ENCODE data around the gene ZNF784.

ZNF784 gene

DNA sequence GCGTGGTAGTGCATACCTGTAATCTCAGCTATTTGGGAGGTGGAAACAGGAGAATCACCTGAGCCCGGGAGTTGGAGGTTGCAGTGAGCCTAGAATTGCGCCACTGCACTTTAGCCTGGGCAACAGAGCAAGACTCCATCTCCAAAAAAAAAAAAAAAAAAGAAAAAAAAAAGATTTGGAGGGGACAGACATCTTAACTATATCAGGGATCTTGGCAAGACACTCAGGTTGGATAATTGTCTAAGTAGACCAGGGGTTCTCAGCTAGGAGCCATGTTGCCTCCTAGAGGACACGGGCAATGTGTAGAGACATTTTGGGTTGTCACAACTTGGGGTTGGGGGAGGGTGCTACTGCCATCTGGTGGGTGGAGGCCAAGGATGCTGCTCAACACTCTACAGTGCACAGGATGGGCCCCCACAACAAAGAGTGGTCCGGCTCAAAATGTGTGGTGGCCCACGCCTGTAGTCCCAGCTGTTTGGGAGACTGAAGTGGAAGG is 14.5 kb upstream of the ZNF784 start:
- DNase-seq (ENCODE audit: low spot score), result peak; percentile 73
- H3K27ac ChIP-seq, result no peak overlapping the region

DNA sequence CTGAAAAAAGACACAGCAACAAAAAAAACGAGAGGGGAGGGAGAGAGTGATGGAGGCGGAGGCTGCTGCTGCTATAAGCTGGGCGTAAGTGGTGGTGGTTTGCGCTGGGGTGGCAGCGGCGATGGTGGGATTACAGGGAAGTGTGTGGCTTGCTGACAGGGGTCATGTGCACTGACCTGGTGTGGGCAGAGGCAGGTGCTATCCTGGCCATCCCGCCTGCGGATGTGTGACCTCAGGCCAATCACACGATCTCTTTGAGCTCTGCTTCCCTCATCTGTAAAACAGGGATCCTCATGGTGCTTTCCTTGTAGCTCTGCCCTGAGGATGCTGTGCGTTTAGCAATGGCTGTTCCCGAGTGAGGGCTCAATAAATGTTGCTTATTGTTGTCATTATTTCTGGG is 13.2 kb upstream of the ZNF784 start:
- no peak for DNase-seq (ENCODE audit: low spot score)
- H3K27ac ChIP-seq, result no peak overlapping the region
- TF ChIP-seq, protein P1, sequence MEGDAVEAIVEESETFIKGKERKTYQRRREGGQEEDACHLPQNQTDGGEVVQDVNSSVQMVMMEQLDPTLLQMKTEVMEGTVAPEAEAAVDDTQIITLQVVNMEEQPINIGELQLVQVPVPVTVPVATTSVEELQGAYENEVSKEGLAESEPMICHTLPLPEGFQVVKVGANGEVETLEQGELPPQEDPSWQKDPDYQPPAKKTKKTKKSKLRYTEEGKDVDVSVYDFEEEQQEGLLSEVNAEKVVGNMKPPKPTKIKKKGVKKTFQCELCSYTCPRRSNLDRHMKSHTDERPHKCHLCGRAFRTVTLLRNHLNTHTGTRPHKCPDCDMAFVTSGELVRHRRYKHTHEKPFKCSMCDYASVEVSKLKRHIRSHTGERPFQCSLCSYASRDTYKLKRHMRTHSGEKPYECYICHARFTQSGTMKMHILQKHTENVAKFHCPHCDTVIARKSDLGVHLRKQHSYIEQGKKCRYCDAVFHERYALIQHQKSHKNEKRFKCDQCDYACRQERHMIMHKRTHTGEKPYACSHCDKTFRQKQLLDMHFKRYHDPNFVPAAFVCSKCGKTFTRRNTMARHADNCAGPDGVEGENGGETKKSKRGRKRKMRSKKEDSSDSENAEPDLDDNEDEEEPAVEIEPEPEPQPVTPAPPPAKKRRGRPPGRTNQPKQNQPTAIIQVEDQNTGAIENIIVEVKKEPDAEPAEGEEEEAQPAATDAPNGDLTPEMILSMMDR (IDR thresholded peaks at IDR 0.05), result no peak
- H3K4me3 ChIP-seq, result no peak overlapping the region

More for the DNA sequence above, 14.5 kb upstream of the ZNF784 start:
- no peak overlapping the region for H3K4me3 ChIP-seq
- TF ChIP-seq, protein P1 (IDR thresholded peaks at IDR 0.05), result no peak

DNA sequence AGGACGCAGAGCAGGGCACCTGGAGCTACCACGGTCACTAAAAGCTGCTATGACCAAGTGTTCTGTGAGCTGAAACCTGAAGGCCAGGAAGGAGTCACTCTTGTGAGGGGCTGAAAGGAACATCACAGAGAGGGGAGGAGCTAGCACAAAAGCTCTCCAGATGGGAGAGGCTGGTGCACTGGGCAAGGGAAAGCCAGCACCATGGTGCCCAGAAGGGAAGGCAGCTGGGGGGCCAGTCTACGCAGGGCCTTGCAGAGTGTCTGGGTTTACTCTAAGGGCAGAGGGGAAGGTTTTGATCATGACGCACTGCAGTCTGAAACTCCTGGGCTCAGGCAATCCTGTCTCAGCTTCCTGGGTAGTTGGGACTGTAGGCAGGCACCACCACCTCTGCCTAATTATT is 12.4 kb upstream of the ZNF784 start:
- DNase-seq (ENCODE audit: low spot score), result peak; percentile 69

DNA sequence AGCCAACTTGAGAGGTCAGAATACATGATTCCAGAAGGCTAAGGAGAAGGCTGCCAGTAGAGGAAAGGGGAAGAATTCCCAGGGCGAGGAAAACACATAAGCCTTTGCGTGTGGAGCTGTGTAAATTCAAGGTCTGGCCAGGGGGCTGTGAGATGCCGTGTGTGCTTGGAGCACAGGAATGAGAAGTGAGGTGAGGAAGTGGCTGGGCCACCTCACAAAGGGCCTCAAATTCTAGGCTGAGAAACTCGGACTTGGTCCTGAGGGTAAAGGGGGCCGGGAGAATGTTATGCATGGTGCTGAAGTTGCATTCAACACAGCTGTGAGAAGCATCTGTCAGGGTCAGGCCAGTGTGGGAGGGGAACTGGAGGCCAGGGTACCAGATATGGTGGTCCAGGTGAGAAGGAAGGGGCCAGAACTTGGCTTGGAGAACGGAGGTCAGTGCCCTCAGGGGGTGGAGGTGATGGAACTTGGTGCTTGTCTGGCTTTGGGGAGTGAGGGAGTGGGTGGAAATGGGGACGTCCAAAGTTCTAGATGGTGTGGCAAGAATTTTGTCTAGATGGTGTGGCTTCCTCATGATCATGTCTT is 11.6 kb upstream of the ZNF784 start:
- no peak for DNase-seq (ENCODE audit: low spot score)
- Histone ChIP-seq H3K27ac (peak overlapping the region; percentile 98), H3K4me3 (peak overlapping the region; percentile 87)
- TF ChIP-seq, protein P1 (IDR thresholded peaks at IDR 0.05), result no peak

More for the DNA sequence above, 12.4 kb upstream of the ZNF784 start:
- peak overlapping the region; percentile 87 for H3K4me3 ChIP-seq
- H3K27ac ChIP-seq, result peak overlapping the region in 1 of 2 donors; percentile 98
- TF ChIP-seq, protein P1 (IDR thresholded peaks at IDR 0.05), result no peak

DNA sequence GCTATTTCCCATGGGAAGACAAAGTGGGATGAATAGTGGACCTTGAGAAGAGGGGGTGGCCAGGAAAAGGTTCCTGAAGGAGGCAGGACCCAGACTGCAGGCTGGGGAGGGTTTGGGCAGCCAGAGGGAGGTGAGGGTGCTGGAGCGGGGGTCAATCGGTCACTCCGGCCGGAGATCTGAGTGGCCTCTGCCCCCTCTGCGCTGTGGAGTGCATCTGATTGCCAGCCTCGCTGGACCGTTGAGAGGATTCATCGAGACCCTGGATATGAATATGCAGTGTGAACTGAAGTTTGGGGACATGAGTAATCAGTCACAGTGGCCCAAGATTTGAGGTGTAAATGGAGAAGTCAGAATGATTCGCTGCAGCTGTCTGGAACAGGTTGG is 11.0 kb upstream of the ZNF784 start:
- peak; percentile 70 for DNase-seq (ENCODE audit: low spot score)
- TF ChIP-seq, protein P1 (IDR thresholded peaks at IDR 0.05), result no peak

DNA sequence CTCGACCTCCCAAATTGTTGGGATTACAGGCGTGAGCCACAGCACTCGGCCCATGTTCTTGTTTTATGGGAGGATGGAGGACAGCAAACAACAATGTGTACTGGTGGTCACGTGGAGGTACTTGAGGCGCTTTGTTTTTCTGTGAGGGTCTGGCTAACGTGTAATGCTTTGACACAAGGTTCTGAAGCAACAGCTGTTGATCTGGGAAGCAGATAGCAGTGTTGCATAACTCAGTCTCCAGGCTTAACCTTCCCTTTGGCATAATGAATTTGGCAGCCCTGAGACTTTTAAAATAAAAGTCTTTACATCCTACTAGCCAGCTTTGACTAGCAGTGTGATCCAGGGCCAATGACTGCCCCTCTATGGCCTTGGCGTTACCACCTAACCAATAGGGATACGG is 9.5 kb upstream of the ZNF784 start:
- Histone ChIP-seq H3K4me3 (no peak overlapping the region), H3K27ac (no peak overlapping the region)

More for the DNA sequence above, 11.0 kb upstream of the ZNF784 start:
- Histone ChIP-seq H3K27ac (peak overlapping the region; percentile 98), H3K4me3 (peak overlapping the region; percentile 87)

DNA sequence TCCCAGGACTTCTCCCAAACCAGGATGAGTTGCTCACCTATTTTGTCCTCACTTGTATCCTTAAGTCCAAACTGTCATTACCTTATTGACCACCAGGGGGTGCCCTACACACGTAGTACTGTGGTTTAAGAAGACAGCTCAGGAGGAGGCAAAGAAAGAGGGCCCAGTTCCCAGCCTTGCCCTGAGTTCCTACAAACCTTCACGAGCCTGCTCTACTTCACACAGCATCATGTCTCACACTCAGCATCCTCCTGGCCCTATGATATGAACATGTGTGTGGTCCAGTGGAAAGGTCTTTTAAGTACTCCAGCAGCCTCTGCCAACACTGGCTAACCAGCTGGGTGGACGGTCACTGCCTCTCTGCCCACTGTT is 8.1 kb upstream of the ZNF784 start:
- DNase-seq (ENCODE audit: low spot score), result peak; percentile 88
- TF ChIP-seq, protein P1 (IDR thresholded peaks at IDR 0.05), result peak; percentile 81
- H3K27ac ChIP-seq, result peak overlapping the region in 1 of 2 donors; percentile 52
- H3K4me3 ChIP-seq, result no peak overlapping the region

More for the DNA sequence above, 9.5 kb upstream of the ZNF784 start:
- TF ChIP-seq, protein P1 (IDR thresholded peaks at IDR 0.05), result no peak
- no peak for DNase-seq (ENCODE audit: low spot score)

Data from coronary artery (tissue), 2 donors.